ENCODE data around the gene NDOR1. TPM values are rescaled to one million over a fixed set of nuclear protein-coding genes. Genes with fewer than 3 reads are reported as not detected.
A peak's percentile ranks its signal among the peaks of the same experiment; 100 is the strongest.

Gene NDOR1
- total RNA-seq, 1 donor from 2014 or later = 27.0 TPM

- intact Hi-C loops (cut with DNase I) = loop anchor here (10.0 kb wide), 1 partner anchor 426 kb away; the partner anchor contains the start of genes CCDC183 and TMEM141
- TF ChIP-seq, protein P1, sequence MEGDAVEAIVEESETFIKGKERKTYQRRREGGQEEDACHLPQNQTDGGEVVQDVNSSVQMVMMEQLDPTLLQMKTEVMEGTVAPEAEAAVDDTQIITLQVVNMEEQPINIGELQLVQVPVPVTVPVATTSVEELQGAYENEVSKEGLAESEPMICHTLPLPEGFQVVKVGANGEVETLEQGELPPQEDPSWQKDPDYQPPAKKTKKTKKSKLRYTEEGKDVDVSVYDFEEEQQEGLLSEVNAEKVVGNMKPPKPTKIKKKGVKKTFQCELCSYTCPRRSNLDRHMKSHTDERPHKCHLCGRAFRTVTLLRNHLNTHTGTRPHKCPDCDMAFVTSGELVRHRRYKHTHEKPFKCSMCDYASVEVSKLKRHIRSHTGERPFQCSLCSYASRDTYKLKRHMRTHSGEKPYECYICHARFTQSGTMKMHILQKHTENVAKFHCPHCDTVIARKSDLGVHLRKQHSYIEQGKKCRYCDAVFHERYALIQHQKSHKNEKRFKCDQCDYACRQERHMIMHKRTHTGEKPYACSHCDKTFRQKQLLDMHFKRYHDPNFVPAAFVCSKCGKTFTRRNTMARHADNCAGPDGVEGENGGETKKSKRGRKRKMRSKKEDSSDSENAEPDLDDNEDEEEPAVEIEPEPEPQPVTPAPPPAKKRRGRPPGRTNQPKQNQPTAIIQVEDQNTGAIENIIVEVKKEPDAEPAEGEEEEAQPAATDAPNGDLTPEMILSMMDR (IDR thresholded peaks at IDR 0.05) = no peak
- Histone ChIP-seq H3K36me3 (no peaks in the 10 kb centered on the region), H3K4me3 (no peak overlapping the region), H3K27ac (no peak overlapping the region), H3K4me1 (peaks cover 5 to 19% of the 10 kb centered on the region in 2 donors), H3K9me3 (no peaks in the 10 kb centered on the region), H3K27me3 (no peaks in the 10 kb centered on the region)
- DNase-seq (ENCODE audit: low spot score in 2 of 2) = no peak
These were observed 15.0 kb downstream of the NDOR1 start for GRCh38 chr9:137220317-137221094.

GRCh38 chr9:137221095-137221505, 15.6 kb downstream of the NDOR1 start:
- Histone ChIP-seq H3K36me3 (no peaks in the 10 kb centered on the region), H3K27ac (no peak overlapping the region), H3K9me3 (no peaks in the 10 kb centered on the region), H3K4me1 (peaks cover 5 to 19% of the 10 kb centered on the region in 2 donors), H3K27me3 (no peaks in the 10 kb centered on the region), H3K4me3 (peak overlapping the region; percentile 54 to 69)
- intact Hi-C loops (cut with DNase I) = loop anchor here (10.0 kb wide), 1 partner anchor 426 kb away; the partner anchor contains the start of genes CCDC183 and TMEM141
- no peak for DNase-seq (ENCODE audit: low spot score in 2 of 2)
- TF ChIP-seq, protein P1 (IDR thresholded peaks at IDR 0.05) = no peak

- Histone ChIP-seq H3K27ac (no peak overlapping the region), H3K27me3 (no peaks in the 10 kb centered on the region), H3K4me1 (peaks cover 5 to 19% of the 10 kb centered on the region in 2 donors), H3K9me3 (no peaks in the 10 kb centered on the region), H3K36me3 (no peaks in the 10 kb centered on the region), H3K4me3 (peak overlapping the region; percentile 54 to 69)
- intact Hi-C loops (cut with DNase I) = loop anchor here (10.0 kb wide), 1 partner anchor 427 kb away; the partner anchor contains the start of genes CCDC183 and TMEM141
- TF ChIP-seq, protein P1 (IDR thresholded peaks at IDR 0.05) = no peak
- DNase-seq (ENCODE audit: low spot score in 2 of 2) = no peak
These were observed 16.1 kb downstream of the NDOR1 start for GRCh38 chr9:137221506-137222111.

DNA sequence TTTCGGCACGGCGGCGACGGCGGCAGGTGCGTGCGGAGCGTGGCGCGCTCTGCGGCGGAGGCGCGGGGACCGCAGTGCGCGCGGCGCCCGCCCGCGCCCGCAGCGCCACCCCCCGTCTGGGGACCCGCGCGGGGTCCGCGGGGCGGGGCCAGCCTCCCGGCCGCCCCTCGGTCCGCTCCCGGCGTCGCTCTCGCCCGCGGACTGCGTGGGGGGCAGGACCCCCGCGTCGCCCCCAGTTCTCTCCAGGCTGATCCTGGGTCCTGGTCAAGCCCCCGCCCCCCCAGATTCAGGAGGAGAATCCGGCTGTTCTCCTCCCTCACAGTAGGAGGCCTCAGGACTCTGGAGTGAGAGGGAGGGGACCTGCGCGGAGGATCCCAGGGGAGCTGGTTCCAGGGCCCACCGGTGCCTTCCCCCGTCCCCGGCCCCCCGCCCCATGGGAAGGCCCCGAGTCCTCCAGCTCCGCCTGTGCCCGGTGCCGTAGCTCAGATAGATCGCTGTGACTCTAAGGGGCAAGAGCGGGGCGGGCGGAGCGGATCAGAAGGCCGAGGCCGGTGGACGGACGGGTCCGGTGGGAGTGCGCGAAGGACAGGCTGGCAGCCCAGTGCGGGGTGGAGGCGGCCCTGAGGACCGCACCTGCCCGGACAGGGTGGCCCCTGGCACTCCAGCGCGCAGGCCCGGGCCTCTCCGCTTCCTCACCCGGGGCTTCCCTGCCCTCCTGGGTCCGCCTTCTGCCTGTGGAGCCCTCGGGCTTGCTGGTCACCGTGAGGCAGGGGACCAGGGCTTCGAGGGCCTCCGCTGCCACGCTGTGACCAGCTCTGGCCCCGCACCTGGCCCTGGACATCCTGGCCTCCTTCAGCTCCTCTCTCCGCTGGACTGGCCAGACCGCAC, 16.9 kb downstream of the NDOR1 start, which contains the start of gene RNF208:
Gene RNF208, minus strand, starts transcription at position 51 of the 888 bp plus-strand sequence. CDS start 1,028 bp downstream, outside the sequence.
- Histone ChIP-seq H3K27ac (peak within 1 kb of the TSS; percentile 94 to 95), H3K36me3 (no peaks in the 10 kb centered on the region), H3K27me3 (no peaks in the 10 kb centered on the region), H3K4me3 (peak within 1 kb of the TSS; percentile 75 to 89), H3K9me3 (no peaks in the 10 kb centered on the region), H3K4me1 (peaks cover 5 to 19% of the 10 kb centered on the region in 2 donors)
- DNase-seq (ENCODE audit: low spot score in 2 of 2) = no peak
- intact Hi-C loops (cut with DNase I) = loop anchor here (1.0 to 10.0 kb wide), 5 partner anchors 18 to 428 kb away; partner anchors contain the start of genes ANAPC2, CCDC183, SSNA1 and TMEM141
- TF ChIP-seq, protein P1 (IDR thresholded peaks at IDR 0.05) = no peak

All from ascending aorta (tissue), 2 donors.